A172 (cell line): ENCODE data around the gene IMP4. TPM values are rescaled to one million over a fixed set of nuclear protein-coding genes. Genes with fewer than 3 reads are reported as not detected.

Source experiments
- total RNA-seq: library from RNA; depleted of rRNA; stranded (reverse); fragments of >200 nt; shearing (Covaris generic); gene quantifications from 2 replicates; pipeline ENCODE4 v1.2.3, GENCODE V29; 2014; rRNA removed

Gene IMP4
- total RNA-seq, 1 experiment from 2014 or later = 139 TPM

Other genes with a start within 250 kb of the IMP4 start
- gene POTEF, start 213.7 kb upstream of the IMP4 start, total RNA-seq = not detected in 2 replicates
- gene CCDC74B, start 197.8 kb upstream of the IMP4 start, total RNA-seq = 52.8 and 60.1 TPM in 2 replicates
- gene SMPD4, start 161.3 kb upstream of the IMP4 start, total RNA-seq = 38.5 and 49.7 TPM in 2 replicates
- gene MZT2B, start 160.6 kb upstream of the IMP4 start, total RNA-seq = 235 and 238 TPM in 2 replicates
- gene TUBA3E, start 144.5 kb upstream of the IMP4 start, total RNA-seq = not detected in 2 replicates
- gene PTPN18, start 13.2 kb downstream of the IMP4 start, total RNA-seq = 21.0 and 25.9 TPM in 2 replicates
- gene POTEI, start 166.4 kb downstream of the IMP4 start, total RNA-seq = not detected in 2 replicates
- gene CFC1B, start 178.3 kb downstream of the IMP4 start, total RNA-seq = not detected in 2 replicates